NCI-H526 (cell line): ENCODE measurements around the gene IER3.

Experiments used
- DNase-seq, 2 experiments: peaks; one replicate each; lab custom pipeline; 2025; lab: John Stamatoyannopoulos, UW

Gene IER3

DNA sequence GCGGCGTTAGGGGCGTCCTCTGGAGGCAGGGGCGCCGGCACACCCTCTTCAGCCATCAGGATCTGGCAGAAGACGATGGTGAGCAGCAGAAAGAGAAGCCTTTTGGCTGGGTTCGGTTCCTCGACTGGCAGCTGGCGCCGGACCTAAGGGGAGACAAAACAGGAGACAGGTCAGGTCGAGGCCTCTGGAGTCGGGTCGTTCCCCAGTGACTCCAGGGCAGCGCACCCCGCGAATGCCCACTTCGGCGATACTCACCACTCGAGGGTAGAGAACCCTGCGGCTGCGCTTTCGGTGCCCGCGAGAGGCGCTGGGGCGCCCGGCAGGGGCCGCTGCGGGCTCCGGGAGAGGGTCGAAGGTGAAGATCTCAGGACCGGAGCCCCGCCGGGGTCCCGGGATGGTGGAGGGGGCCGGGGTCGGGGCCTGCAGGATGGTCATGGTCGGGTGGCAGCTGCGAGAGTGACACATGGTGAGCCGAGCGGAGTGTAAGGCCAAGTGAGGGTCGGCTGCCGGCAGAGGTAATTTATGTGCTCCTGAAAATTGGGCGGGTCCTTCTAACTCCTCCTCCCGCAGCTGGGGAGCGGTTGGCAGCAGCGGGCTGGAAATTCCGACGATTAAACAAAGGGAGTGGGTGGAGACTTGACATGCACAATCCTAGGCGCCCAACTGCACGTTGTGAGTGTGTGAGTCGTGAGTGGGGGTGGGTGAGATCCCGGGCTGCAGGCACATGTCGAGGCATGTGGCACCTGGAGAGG is at the start of gene IER3:
IER3 (minus strand) TSS at position 494 of the 752 bp plus-strand sequence; CDS start at position 465, 29 bp downstream.
- DNase-seq = peak; percentile 69 to 91

- no peak for DNase-seq
Measured at GRCh38 chr6:30793521-30794194, 49.3 kb upstream of the IER3 start.

GRCh38 chr6:30792786-30793185 is 48.4 kb upstream of the IER3 start:
- DNase-seq = no peak

- DNase-seq = no peak
Measured at GRCh38 chr6:30790724-30791383, 46.5 kb upstream of the IER3 start.

GRCh38 chr6:30789606-30790005 is 45.3 kb upstream of the IER3 start:
- no peak for DNase-seq

GRCh38 chr6:30787954-30788353 is 43.6 kb upstream of the IER3 start:
- DNase-seq = no peak

DNA sequence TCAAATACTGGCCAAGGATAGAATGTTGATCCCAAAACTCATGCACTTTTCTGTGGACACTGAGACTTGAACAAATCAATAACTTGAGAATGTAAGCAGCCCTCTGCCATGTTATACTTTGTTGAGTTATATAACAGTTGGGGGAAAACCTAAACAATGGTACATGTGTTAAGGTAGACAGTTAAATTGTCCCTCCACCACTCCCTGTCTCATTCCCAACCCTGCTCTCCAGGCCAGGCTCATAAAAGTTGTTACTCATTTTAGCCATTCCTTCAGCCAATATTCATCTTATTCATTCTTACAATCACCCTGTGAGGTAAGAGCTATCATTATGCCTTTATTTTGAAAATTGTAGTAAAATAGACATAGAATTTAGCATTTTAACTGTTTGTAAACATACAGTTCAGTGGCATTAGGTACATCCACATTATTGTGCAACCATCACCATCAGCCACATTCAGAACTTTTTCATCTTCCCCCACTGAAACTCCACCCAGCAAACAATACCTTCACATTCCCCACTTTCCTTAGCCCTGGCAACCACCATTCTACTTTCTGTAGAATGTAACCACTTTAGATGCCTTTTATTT is 38.2 kb upstream of the IER3 start:
- DNase-seq = no peak

DNA sequence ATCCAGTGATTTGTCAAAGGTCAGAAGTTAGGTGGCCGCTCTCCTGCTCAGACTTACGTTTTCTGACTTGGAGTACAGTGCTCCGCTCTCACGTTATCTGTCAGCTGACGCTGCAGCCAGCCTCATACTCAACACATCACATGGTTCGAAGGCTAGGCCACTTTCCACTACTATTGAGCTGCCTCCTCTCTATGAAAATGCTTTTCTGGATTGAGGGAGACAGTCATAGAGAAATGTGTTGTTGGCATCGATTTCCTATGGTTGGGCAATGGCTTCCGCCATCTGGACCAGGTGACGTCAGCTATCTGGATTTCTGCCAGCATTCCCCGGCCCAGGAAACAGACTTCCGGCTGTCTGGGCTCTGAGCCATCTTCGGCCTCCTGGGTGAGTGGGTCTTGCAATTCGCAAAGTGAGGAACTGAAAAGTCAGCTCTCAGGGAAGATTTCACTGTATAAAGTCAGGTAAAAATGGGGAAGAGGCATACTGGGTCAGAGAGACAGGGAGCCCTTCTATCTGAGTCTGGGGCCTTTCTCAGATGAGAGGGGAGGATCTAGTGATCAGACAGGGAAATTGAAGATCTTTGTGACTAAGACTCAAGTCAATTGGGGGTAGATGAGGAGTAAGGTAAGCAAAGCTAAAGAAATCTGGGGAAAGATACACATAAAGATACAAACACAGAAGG is 37.5 kb upstream of the IER3 start:
- DNase-seq = no peak

DNA sequence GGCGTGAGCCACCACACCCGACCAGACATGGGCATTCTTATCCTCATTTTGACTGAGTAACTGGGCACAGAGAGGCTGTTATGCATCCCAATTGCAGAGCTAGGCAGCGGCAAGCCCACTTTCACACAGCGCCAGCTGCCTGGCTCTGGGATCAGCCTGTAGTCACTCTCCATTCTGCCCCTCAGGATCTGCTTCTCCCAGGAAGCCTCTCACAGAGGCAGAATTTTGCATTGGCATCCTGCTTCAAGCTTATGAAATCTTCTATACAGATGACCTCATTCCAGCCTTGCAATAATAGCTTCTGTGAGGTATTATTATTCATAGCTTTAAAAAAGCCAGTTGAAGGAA is 37.0 kb upstream of the IER3 start:
- DNase-seq = no peak

DNA sequence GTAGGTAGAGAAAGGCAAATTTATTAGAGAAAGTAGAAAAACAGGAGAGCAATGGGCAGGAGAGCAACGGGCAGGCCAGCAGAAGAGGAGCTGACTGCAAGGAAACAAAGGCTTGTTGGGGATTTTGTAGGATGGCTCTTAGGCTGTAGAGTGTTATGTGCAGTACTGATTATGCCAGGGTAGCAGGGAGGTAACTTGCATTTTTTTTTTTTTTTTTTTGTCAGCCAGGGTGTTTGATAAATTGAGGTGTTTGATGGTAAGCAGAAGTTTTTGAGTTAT is 36.2 kb upstream of the IER3 start:
- DNase-seq = no peak

DNA sequence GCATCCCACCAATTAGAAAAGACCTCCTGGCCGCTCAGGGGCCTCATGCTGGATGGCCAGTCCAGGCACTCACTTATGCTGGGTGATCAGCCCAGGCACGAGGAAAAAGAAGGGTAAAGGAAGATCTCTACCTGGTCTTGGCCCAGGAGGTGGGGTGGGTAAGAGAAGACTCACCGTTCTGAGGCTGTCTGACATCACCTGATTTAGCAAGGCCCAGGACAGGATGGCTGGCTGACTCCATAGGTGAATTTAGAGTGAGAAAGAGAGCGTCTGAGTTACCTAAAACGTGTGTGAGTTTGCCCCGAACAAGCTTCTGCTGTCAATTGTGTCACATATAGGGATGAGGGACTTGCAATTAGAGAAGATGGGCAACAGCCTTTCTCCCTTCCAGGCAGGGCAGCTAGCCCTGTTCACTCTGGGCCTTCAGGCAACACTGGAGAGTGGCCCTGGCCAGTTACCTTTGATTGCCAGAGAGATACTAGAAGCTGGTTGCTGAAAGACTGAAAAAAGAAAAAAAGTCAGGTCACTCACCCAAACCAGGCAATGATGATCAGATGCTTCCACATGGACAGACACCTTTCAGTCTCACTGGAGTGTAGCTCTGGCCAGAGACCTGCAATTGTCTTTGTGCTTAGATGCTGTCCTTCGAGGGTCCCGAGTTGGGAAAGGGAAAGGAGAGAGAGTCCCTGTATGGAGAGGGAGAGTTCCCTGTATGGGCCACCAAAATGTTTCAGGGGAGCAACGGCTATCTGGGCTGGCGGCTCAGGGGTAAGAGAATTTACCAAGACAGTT is 35.7 kb upstream of the IER3 start:
- no peak for DNase-seq

DNA sequence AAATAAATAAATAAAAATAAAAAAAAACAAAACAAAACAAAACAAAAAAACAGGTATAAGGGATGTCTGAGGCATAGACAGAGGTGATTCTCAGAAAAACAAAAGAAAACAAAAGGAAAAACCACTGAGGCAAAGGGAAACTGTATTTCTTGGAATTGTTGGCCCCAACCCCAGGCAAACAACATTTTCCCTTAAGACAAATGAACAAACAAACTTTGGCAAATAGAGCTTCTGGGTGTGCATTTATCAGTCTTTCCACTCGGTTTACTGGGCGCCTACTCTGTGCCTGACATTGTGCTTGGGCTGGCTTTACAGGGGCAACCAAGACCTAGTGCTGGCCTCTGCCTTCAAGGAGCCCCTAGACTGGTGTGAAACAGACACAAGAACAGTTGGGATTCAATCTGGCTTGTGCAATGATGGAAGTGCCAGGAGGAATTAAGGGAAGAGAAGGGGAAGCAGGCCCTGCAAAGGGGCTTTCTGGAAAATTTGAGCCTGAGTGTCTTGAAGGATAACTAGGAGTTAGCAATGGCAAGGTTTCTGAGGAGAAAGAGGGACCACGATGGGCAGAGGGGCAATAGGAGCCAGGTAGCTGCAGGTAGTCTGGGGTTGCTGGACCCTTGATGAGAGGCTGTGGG is 33.8 kb upstream of the IER3 start:
- DNase-seq = no peak

DNA sequence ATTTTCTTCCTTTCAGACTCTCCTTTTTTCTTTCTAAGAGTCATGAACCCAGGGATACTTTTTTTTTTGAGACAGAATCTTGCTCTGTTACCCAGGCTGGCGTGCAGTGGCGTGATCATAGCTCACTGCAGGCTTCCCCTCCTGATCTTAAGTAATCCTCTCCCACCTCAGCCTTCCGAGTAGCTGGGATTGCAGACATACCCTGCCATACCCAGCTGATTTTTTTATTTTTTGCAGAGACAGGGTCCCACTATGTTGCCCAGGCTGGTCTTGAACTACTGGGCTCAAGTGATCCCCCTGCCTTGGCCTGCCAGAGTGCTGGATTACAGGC is 32.8 kb upstream of the IER3 start:
- DNase-seq = no peak

GRCh38 chr6:30776390-30777154 is 32.2 kb upstream of the IER3 start:
- DNase-seq = no peak

DNA sequence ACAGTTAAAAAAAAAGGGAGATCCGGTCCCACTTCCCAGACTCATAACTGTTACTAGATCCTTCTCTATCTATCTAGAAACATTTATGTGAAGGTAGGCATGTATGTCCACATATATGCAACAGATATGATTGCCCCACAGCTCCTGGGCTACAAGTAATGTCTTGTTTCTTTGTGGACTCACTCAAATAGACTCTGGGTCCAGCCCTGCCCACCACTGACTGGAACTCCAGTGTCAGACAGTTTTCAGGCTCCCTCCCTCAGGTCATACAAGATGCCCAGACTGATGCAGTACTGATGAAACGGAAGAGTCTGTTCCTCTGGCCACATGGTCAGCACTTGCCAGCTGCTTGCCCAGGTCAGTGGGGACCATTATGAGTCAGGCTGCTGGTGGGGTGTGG is 30.8 kb upstream of the IER3 start:
- no peak for DNase-seq

DNA sequence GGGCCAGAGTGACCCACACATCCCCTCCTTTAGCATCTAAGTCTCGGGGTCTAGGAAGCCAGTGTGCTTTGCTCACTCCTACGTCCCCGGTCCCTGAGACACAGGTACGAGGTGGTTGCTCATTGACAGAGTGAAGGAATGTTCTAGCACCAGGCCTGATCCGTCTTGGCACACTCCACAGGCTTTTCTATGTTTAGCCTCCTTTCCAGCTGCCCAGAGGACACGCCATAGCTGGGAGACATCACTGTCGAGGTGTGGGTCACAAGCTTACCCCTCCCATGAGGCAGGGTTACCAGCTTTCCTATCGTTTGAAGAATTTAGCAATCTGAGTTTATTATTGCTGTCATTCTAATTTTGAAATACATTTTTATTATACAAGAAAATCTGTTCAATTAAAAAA is 30.4 kb upstream of the IER3 start:
- no peak for DNase-seq

- no peak for DNase-seq
Measured at GRCh38 chr6:30770592-30770991, 26.2 kb upstream of the IER3 start.

- DNase-seq = no peak
Measured at GRCh38 chr6:30769853-30770524, 25.6 kb upstream of the IER3 start.

- no peak for DNase-seq
Measured at GRCh38 chr6:30769088-30769852, 24.9 kb upstream of the IER3 start.
